Body of pancreas (tissue), 4 donors: ENCODE measurements around the gene HSD17B3. TPM values are rescaled to one million over a fixed set of nuclear protein-coding genes. Genes with fewer than 3 reads are reported as not detected.

Experiments
- ATAC-seq: fragments of 150-250 bp; one replicate; pipeline ENCODE4 v1.9.1; 2016
- DNase-seq, 4 donors: peaks; one replicate each; pipeline ENCODE4 v3.0.0-alpha.2; 2019
- H3K27ac ChIP-seq, 4 donors: fragments of 200-600 bp; sonication (generic); 1 replicate in 3 of 4; 2 replicates in 1 of 4; pipeline versions ENCODE4 v1.5.1 to v1.6.1; 2016 to 2019; ENCODE audit warnings: mild to moderate bottlenecking in 1 of 4, mixed read lengths in 1 of 4, moderate library complexity in 1 of 4
- H3K27me3 ChIP-seq, 2 donors: fragments of 200-600 bp; sonication (generic); one replicate each; pipeline ENCODE4 v1.6.0; 2016; ENCODE audit warnings: mild to moderate bottlenecking in 1 of 2
- H3K36me3 ChIP-seq, 2 donors: fragments of 200-600 bp; sonication (generic); replicated peaks in 1 of 2; 2 replicates each; pipeline ENCODE4 v1.5.1; 2016; ENCODE audit warnings: low read depth in 2 of 2; ENCODE audit not compliant: insufficient read depth in 1 of 2
- H3K4me1 ChIP-seq: fragments of 200-600 bp; sonication (generic); one replicate; pipeline ENCODE4 v1.6.0; 2016
- H3K4me3 ChIP-seq, 2 donors: fragments of 200-600 bp; sonication (generic); 1 replicate in 1 of 2; 2 replicates in 1 of 2; pipeline ENCODE4 v1.5.1; 2016 to 2019
- H3K9me3 ChIP-seq, 3 donors: fragments of 200-600 bp; sonication (generic); 1 replicate in 2 of 3; 2 replicates in 1 of 3; pipeline ENCODE4 v1.5.1; 2016
- CTCF ChIP-seq, 7 experiments: fragments of 450-650 bp in 4 of 7; fragments of 200-600 bp in 3 of 7; sonication (generic) in 3 of 7; IDR thresholded peaks; one replicate each; pipeline ENCODE4 v1.5.1; 2016 to 2019; ENCODE audit warnings: antibody characterized with exemption in 7 of 7
- POLR2A ChIP-seq, 3 donors: fragments of 450-650 bp; IDR thresholded peaks; one replicate each; pipeline ENCODE4 v1.6.1; 2016; ENCODE audit warnings: antibody characterized with exemption in 3 of 3, mild to moderate bottlenecking in 2 of 3
- WGBS, 2 donors: methylation state at CpG; one replicate each; pipeline ENCODE4 v1.1.5; 2017; 5-methylcytosine and 5-hydroxymethylcytosine counted together
- intact Hi-C: fragments of 100-400 bp; cut with DNase I; formaldehyde crosslinking; loops from one replicate; pipeline ENCODE4 v1.15.1; 2023
- total RNA-seq, 2 donors: library from RNA; depleted of rRNA; stranded (reverse); fragments of >200 nt; gene quantifications; one replicate each; pipeline ENCODE4 v1.1.0, GENCODE V29; 2016

HSD17B3 gene
- total RNA-seq, 2 donors from 2014 or later: 0.52 TPM; not detected in 1

GRCh38 chr9:96344458-96345180 is 42.6 kb upstream of the HSD17B3 start:
- Histone ChIP-seq H3K27me3 (no peaks in the 10 kb centered on the region), H3K27ac (peak overlapping the region in 1 of 4 donors; percentile 47), H3K4me1 (peaks cover 15% of the 10 kb centered on the region), H3K36me3 (no peaks in the 10 kb centered on the region), H3K4me3 (no peak overlapping the region), H3K9me3 (no peaks in the 10 kb centered on the region)
- WGBS, 2 donors: 50 to 56% methylated on average over 5 to 6 of the region's 6 CpGs
- TF ChIP-seq POLR2A (IDR thresholded peaks at IDR 0.05): no peak
- ATAC-seq (peak; percentile 51), DNase-seq (peak in 3 of 4 donors; percentile 12 to 46 (median 28))
- intact Hi-C loops: no loop called here

DNA sequence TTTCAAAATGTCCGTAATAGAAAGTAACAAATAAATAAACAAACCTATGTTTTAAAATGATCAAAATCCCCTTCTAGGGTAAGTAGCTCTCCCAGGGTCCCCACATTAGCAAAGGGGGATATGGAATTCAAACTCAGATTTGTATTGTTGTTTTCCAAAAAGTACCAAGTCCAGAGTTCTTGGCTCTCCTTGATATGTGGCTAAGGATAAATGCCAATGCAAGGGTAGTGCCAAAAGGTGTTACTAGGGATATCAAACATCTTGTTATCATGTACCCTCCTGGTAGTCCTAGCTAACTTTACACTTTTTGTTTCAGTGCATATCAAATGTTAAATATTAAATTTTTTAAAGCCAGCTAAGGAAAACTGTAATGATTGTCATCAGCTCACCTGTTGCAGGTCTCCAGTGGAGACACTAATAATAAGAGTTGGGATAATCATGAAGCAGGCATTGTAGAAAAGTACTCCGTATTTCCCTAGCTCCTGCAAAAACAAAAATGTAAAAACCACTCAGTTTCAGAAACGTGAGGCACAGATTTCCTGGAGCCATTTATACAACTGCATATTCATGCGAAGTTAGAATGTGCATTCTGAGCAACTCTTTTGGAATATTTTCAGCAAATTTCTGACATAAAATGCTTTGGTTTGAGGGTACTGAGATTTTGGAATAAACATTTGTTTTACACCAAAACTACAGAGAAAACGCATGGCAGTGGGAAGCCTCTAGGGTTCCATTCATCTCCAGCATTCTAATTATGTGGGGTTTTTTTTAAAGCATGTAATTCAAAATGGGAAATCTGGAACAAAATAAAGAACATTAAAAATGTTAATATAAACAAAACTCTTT is 41.8 kb upstream of the HSD17B3 start:
- Histone ChIP-seq H3K9me3 (no peaks in the 10 kb centered on the region), H3K4me1 (peaks cover 19% of the 10 kb centered on the region), H3K36me3 (no peaks in the 10 kb centered on the region), H3K27ac (peak overlapping the region in 1 of 4 donors; percentile 37), H3K27me3 (no peaks in the 10 kb centered on the region), H3K4me3 (no peak overlapping the region)
- intact Hi-C loops: no loop called here
- no peak for TF ChIP-seq POLR2A (IDR thresholded peaks at IDR 0.05)
- no peak for TF ChIP-seq CTCF (IDR thresholded peaks at IDR 0.05)
- 80 to 85% methylated on average over 5 of the region's 5 CpGs for WGBS, 2 donors
- DNase-seq: no peak
- ATAC-seq: no peak

- DNase-seq (no peak), ATAC-seq (no peak)
- intact Hi-C loops: no loop called here
- TF ChIP-seq CTCF (IDR thresholded peaks at IDR 0.05): no peak
- no peak for TF ChIP-seq POLR2A (IDR thresholded peaks at IDR 0.05)
- no peaks in the 10 kb centered on the region for H3K27me3 ChIP-seq
- no peak overlapping the region for H3K27ac ChIP-seq
- 83% methylated on average over 14 to 20 of the region's 20 CpGs for WGBS, 2 donors
- no peak overlapping the region for H3K4me3 ChIP-seq
- H3K9me3 ChIP-seq: no peaks in the 10 kb centered on the region
- H3K36me3 ChIP-seq: no peaks in the 10 kb centered on the region
- peaks cover 19% of the 10 kb centered on the region for H3K4me1 ChIP-seq
Observed at GRCh38 chr9:96342571-96343245, 40.7 kb upstream of the HSD17B3 start.

GRCh38 chr9:96340707-96341106 is 38.7 kb upstream of the HSD17B3 start:
- H3K4me3 ChIP-seq: no peak overlapping the region
- DNase-seq (no peak), ATAC-seq (no peak)
- no peaks in the 10 kb centered on the region for H3K27me3 ChIP-seq
- H3K27ac ChIP-seq: peak overlapping the region in 1 of 4 donors; percentile 75
- intact Hi-C loops: no loop called here
- peaks cover 19% of the 10 kb centered on the region for H3K4me1 ChIP-seq
- 88 to 97% methylated on average over 3 of the region's 3 CpGs for WGBS, 2 donors
- H3K36me3 ChIP-seq: no peaks in the 10 kb centered on the region
- TF ChIP-seq CTCF (IDR thresholded peaks at IDR 0.05) (no peak), POLR2A (IDR thresholded peaks at IDR 0.05) (no peak)
- no peaks in the 10 kb centered on the region for H3K9me3 ChIP-seq

- no peak for ATAC-seq
- no peak overlapping the region for H3K4me3 ChIP-seq
- H3K36me3 ChIP-seq: no peaks in the 10 kb centered on the region
- DNase-seq: no peak
- no peak for TF ChIP-seq POLR2A (IDR thresholded peaks at IDR 0.05)
- no peak for TF ChIP-seq CTCF (IDR thresholded peaks at IDR 0.05)
- H3K27me3 ChIP-seq: no peaks in the 10 kb centered on the region
- no peaks in the 10 kb centered on the region for H3K9me3 ChIP-seq
- H3K27ac ChIP-seq: no peak overlapping the region
- peaks cover 10% of the 10 kb centered on the region for H3K4me1 ChIP-seq
- 91 to 94% methylated on average over 3 of the region's 3 CpGs for WGBS, 2 donors
- intact Hi-C loops: no loop called here
Observed at GRCh38 chr9:96338299-96338698, 36.3 kb upstream of the HSD17B3 start.
